GM23338 (cell line): ENCODE measurements around the gene ZMYND8. TPM values are rescaled to one million over a fixed set of nuclear protein-coding genes. Genes with fewer than 3 reads are reported as not detected.

Experiments
- ATAC-seq: fragments of 200-7000 bp; cut with Tn5 transposase; 3 replicates; pipeline ENCODE4 v1.9.1; 2020
- DNase-seq: peaks from one replicate; pipeline ENCODE4 v3.0.0-alpha.2; 2015; ENCODE audit warnings: low spot score
- H2AFZ ChIP-seq: fragments of 200-600 bp; sonication (generic); 2 replicates; pipeline ENCODE4 v1.8.0; 2016; ENCODE audit warnings: antibody characterized with exemption, mild to moderate bottlenecking, moderate library complexity
- H3F3A ChIP-seq: fragments of 200-600 bp; sonication (generic); replicated peaks from 2 replicates; pipeline ENCODE4 v1.8.0; 2017; ENCODE audit warnings: antibody characterized with exemption, mixed run types, low read depth
- H3K27ac ChIP-seq: fragments of 200-600 bp; sonication (generic); 2 replicates; pipeline ENCODE4 v1.6.1; 2016; ENCODE audit warnings: low read depth
- H3K27me3 ChIP-seq: fragments of 200-600 bp; sonication (generic); 2 replicates; pipeline ENCODE4 v1.8.0; 2016; ENCODE audit warnings: mild to moderate bottlenecking, mixed run types, moderate library complexity; ENCODE audit not compliant: insufficient read depth
- H3K36me3 ChIP-seq: fragments of 200-600 bp; sonication (generic); 2 replicates; pipeline ENCODE4 v1.8.0; 2016; ENCODE audit warnings: mild to moderate bottlenecking; ENCODE audit not compliant: insufficient read depth
- H3K4me1 ChIP-seq: fragments of 200-600 bp; sonication (generic); 2 replicates; pipeline ENCODE4 v1.8.0; 2016; ENCODE audit warnings: mild to moderate bottlenecking, moderate library complexity; ENCODE audit not compliant: insufficient read depth
- H3K4me2 ChIP-seq: fragments of 200-600 bp; sonication (generic); 2 replicates; pipeline ENCODE4 v1.7.1; 2017; ENCODE audit warnings: mixed run types
- H3K4me3 ChIP-seq: fragments of 200-600 bp; sonication (generic); 2 replicates; pipeline ENCODE4 v1.6.1; 2016; ENCODE audit warnings: mixed run types
- H3K79me2 ChIP-seq: fragments of 200-600 bp; sonication (generic); replicated peaks from 2 replicates; pipeline ENCODE4 v1.8.0; 2017; ENCODE audit warnings: mild to moderate bottlenecking; ENCODE audit not compliant: insufficient read depth
- H3K9me2 ChIP-seq: fragments of 200-600 bp; sonication (generic); 2 replicates; pipeline ENCODE4 v1.8.0; 2017; ENCODE audit not compliant: insufficient read depth
- H4K20me1 ChIP-seq: fragments of 200-600 bp; sonication (generic); replicated peaks from 2 replicates; pipeline ENCODE4 v1.8.0; 2017; ENCODE audit warnings: mild to moderate bottlenecking; ENCODE audit not compliant: insufficient read depth
- H3K27ac Mint-ChIP-seq: 2 replicates; pipeline ENCODE4 v1.8.0; 2020; ENCODE audit warnings: inconsistent platforms, mild to moderate bottlenecking, moderate library complexity, mixed read lengths
- H3K27me3 Mint-ChIP-seq: 3 replicates; pipeline ENCODE4 v1.8.0; 2022; ENCODE audit warnings: low read depth, mild to moderate bottlenecking, moderate library complexity, mixed read lengths, inconsistent platforms; ENCODE audit not compliant: insufficient read depth, poor library complexity
- H3K36me3 Mint-ChIP-seq: 3 replicates; pipeline ENCODE4 v1.8.0; 2021; ENCODE audit warnings: low read depth, mild to moderate bottlenecking, inconsistent platforms, moderate library complexity, mixed read lengths
- H3K4me1 Mint-ChIP-seq: 3 replicates; pipeline ENCODE4 v1.8.0; 2020; ENCODE audit warnings: mild to moderate bottlenecking, inconsistent platforms, mixed read lengths
- H3K4me3 Mint-ChIP-seq: 3 replicates; pipeline ENCODE4 v1.8.0; 2021; ENCODE audit warnings: moderate library complexity, mild to moderate bottlenecking, inconsistent platforms, mixed read lengths
- H3K9me3 Mint-ChIP-seq: 3 replicates; pipeline ENCODE4 v1.8.0; 2020; ENCODE audit warnings: moderate library complexity, mild to moderate bottlenecking, inconsistent platforms, mixed read lengths
- CREB1 ChIP-seq: fragments of 250-450 bp; sonication (Bioruptor Pico); IDR thresholded peaks from 2 replicates; pipeline ENCODE4 v1.5.0; 2020; ENCODE audit warnings: low read depth, mild to moderate bottlenecking, moderate library complexity
- CTCF ChIP-seq, 2 experiments: fragments of 200-600 bp in 1 of 2; sonication (generic) in 1 of 2; conservative IDR thresholded peaks; 2 replicates each; pipeline versions ENCODE4 v1.5.1 to v1.6.1; 2016 to 2017; ENCODE audit warnings: antibody characterized with exemption in 2 of 2, low read depth in 2 of 2, mild to moderate bottlenecking in 2 of 2, moderate library complexity in 1 of 2
- ETS1 ChIP-seq: IDR thresholded peaks from 2 replicates; pipeline ENCODE4 v1.6.1; 2016; ENCODE audit warnings: antibody characterized with exemption
- EZH2 ChIP-seq: fragments of 200-600 bp; sonication (generic); IDR thresholded peaks from one replicate; pipeline ENCODE4 v1.8.0; 2017; ENCODE audit warnings: antibody characterized with exemption, mild to moderate bottlenecking, low read depth; ENCODE audit not compliant: unreplicated experiment
- EZH2phosphoT487 ChIP-seq: fragments of 200-600 bp; sonication (generic); IDR thresholded peaks from one replicate; pipeline ENCODE4 v1.8.1; 2018; ENCODE audit warnings: antibody characterized with exemption; ENCODE audit not compliant: unreplicated experiment
- JUNB ChIP-seq: IDR thresholded peaks from one replicate; pipeline ENCODE4 v1.6.1; 2016; ENCODE audit warnings: antibody characterized with exemption; ENCODE audit not compliant: unreplicated experiment
- NANOG ChIP-seq: IDR thresholded peaks from 2 replicates; pipeline ENCODE4 v1.6.1; 2016; ENCODE audit warnings: antibody characterized with exemption, borderline replicate concordance
- POLR2AphosphoS5 ChIP-seq: IDR thresholded peaks from 2 replicates; pipeline ENCODE4 v1.6.1; 2016; ENCODE audit warnings: antibody characterized with exemption, low read depth
- REST ChIP-seq: IDR thresholded peaks from one replicate; pipeline ENCODE4 v1.6.1; 2018; ENCODE audit warnings: antibody characterized with exemption; ENCODE audit not compliant: unreplicated experiment
- STAT1 ChIP-seq: IDR thresholded peaks from one replicate; pipeline ENCODE4 v1.6.1; 2016; ENCODE audit warnings: antibody characterized with exemption; ENCODE audit not compliant: unreplicated experiment
- ZNF114 ChIP-seq: fragments of 250-450 bp; sonication (Bioruptor Pico); IDR thresholded peaks from 2 replicates; pipeline ENCODE4 v1.5.0; 2020; ENCODE audit warnings: mild to moderate bottlenecking, moderate library complexity
- ZNF331 ChIP-seq: fragments of 250-450 bp; sonication (Bioruptor Pico); IDR thresholded peaks from 2 replicates; pipeline ENCODE4 v1.5.0; 2020; ENCODE audit warnings: low read depth, mild to moderate bottlenecking, moderate library complexity
- ZNF462 ChIP-seq: fragments of 250-450 bp; sonication (Bioruptor Pico); IDR thresholded peaks from 2 replicates; pipeline ENCODE4 v1.5.0; 2020; ENCODE audit warnings: mild to moderate bottlenecking, moderate library complexity
- polyA plus RNA-seq: library from polyadenylated mRNA; unstranded; fragments of >200 nt; fragmentation: Nextera tagmentation; extraction: Ambion mirVana; gene quantifications from 2 replicates; pipeline ENCODE4 v1.2.1, GENCODE V29; 2016
- total RNA-seq: library from RNA; depleted of rRNA; stranded (reverse); fragments of >200 nt; shearing (Covaris generic); gene quantifications from 2 replicates; pipeline ENCODE4 v1.2.3, GENCODE V29; 2014

Gene ZMYND8
- total and polyA plus RNA-seq, 2 experiments from 2014 or later = 70.9 to 128 TPM

GRCh38 chr20:47258745-47259695, 97.5 kb downstream of the ZMYND8 start:
- TF ChIP-seq EZH2 = no peak
- no peak for TF ChIP-seq JUNB
- TF ChIP-seq NANOG = no peak
- no peak for TF ChIP-seq ZNF462 (CRISPR knock-in tag)
- no peak for TF ChIP-seq EZH2phosphoT487
- no peak for TF ChIP-seq POLR2AphosphoS5
- TF ChIP-seq ETS1 = no peak
- TF ChIP-seq CTCF (conservative IDR thresholded peaks at IDR 0.05; ENCODE audit: low read depth in 2 of 2) = no peak
- no peak for TF ChIP-seq REST
- no peak for TF ChIP-seq CREB1 (CRISPR knock-in tag)
- no peak for TF ChIP-seq ZNF114 (CRISPR knock-in tag)
- TF ChIP-seq ZNF331 (CRISPR knock-in tag) = no peak
- TF ChIP-seq STAT1 = no peak
- H3K27ac ChIP-seq = peak overlapping the region; percentile 73; the same call in 1 of the 2 replicates
- no peaks in the 10 kb centered on the region; the same call in 1 of the 2 replicates for H3K9me2 ChIP-seq
- peaks cover 38% of the 10 kb centered on the region for H3F3A ChIP-seq
- DNase-seq = no peak
- Mint-ChIP-seq H3K27me3 (peaks cover 11% of the 10 kb centered on the region), H3K9me3 (0 out of 3 replicates have a peak, but pooled peaks cover 3% of the 10 kb centered on the region), H3K27ac (peak overlapping the region; percentile 29), H3K4me1 (peaks cover 12% of the 10 kb centered on the region), H3K36me3 (peaks cover 82% of the 10 kb centered on the region), H3K4me3 (no peak overlapping the region)
- no peak overlapping the region for H2AFZ ChIP-seq
- H4K20me1 ChIP-seq = peaks cover 42% of the 10 kb centered on the region
- H3K4me1 ChIP-seq = no peaks in the 10 kb centered on the region; the same call in 1 of the 2 replicates
- no peak overlapping the region for H3K4me2 ChIP-seq
- no peak for ATAC-seq
- H3K79me2 ChIP-seq = peaks cover 89% of the 10 kb centered on the region
- H3K4me3 ChIP-seq = no peak overlapping the region
- no peaks in the 10 kb centered on the region for H3K27me3 ChIP-seq
- peaks cover 43% of the 10 kb centered on the region for H3K36me3 ChIP-seq
